GM12891 (cell line): Measurements from ENCODE around the gene SMARCAL1.

ENCODE experiments used
- DNase-seq: peaks from one replicate; pipeline ENCODE4 v3.0.0; 2011; ENCODE audit warnings: low spot score; ENCODE audit not compliant: insufficient read length
- FAIRE-seq: peaks from 2 replicates; lab custom pipeline; 2011; peaks lifted over from hg19 to GRCh38; lab: Jason Lieb, UNC
- PAX5 ChIP-seq: IDR thresholded peaks from 2 replicates; pipeline ENCODE4 v1.6.1; 2011; ENCODE audit warnings: low read length, moderate library complexity, mild to moderate bottlenecking; ENCODE audit not compliant: insufficient read depth, severe bottlenecking
- POLR2A ChIP-seq: IDR thresholded peaks from 2 replicates; pipeline ENCODE4 v1.6.1; 2011; ENCODE audit warnings: low read depth, low read length, control low read depth
- POLR2AphosphoS5 ChIP-seq: IDR thresholded peaks from 2 replicates; pipeline ENCODE4 v1.6.1; 2011; ENCODE audit warnings: low read depth, low read length, control low read depth
- POU2F2 ChIP-seq: IDR thresholded peaks from 2 replicates; pipeline ENCODE4 v1.6.1; 2011; ENCODE audit warnings: low read depth, mild to moderate bottlenecking, control low read depth, low read length, moderate library complexity
- SPI1 ChIP-seq: IDR thresholded peaks from 2 replicates; pipeline ENCODE4 v1.6.1; 2011; ENCODE audit warnings: low read depth, low read length, control low read depth
- TAF1 ChIP-seq: IDR thresholded peaks from 2 replicates; pipeline ENCODE4 v1.6.1; 2011; ENCODE audit warnings: low read depth, low read length, control low read depth

Gene SMARCAL1

GRCh38 chr2:216525972-216526371 lies 113.7 kb downstream of the SMARCAL1 start:
- TF ChIP-seq POLR2AphosphoS5: no peak
- no peak for TF ChIP-seq POLR2A
- no peak for TF ChIP-seq SPI1
- no peak for FAIRE-seq
- DNase-seq: no peak

- no peak for FAIRE-seq
- no peak for TF ChIP-seq PAX5
- no peak for TF ChIP-seq TAF1
- TF ChIP-seq POLR2A: no peak
- TF ChIP-seq POLR2AphosphoS5: no peak
- no peak for TF ChIP-seq SPI1
- TF ChIP-seq POU2F2: no peak
- DNase-seq: no peak
Observed at GRCh38 chr2:216526939-216527338, 114.7 kb downstream of the SMARCAL1 start.

- no peak for DNase-seq
- FAIRE-seq: no peak
- TF ChIP-seq SPI1: no peak
- TF ChIP-seq TAF1: no peak
- no peak for TF ChIP-seq PAX5
- TF ChIP-seq POLR2A: no peak
- no peak for TF ChIP-seq POLR2AphosphoS5
- TF ChIP-seq POU2F2: no peak
Observed at GRCh38 chr2:216527600-216527999, 115.3 kb downstream of the SMARCAL1 start.

GRCh38 chr2:216532562-216532961 lies 120.3 kb downstream of the SMARCAL1 start:
- DNase-seq (no peak), FAIRE-seq (no peak)
- TF ChIP-seq POU2F2 (no peak), SPI1 (no peak), POLR2AphosphoS5 (no peak), TAF1 (no peak), PAX5 (no peak)
